GM10847 (cell line): Measurements from ENCODE around the gene FAM20B.
A peak's percentile ranks its signal among the peaks of the same experiment; 100 is the strongest.

Experiments
- POLR2A ChIP-seq: IDR thresholded peaks from 2 replicates; pipeline ENCODE4 v1.6.1; 2011; ENCODE audit not compliant: insufficient read length; ENCODE audit errors: extremely low read depth

FAM20B gene

GRCh38 chr1:179079113-179079761, 53.5 kb downstream of the FAM20B start:
- TF ChIP-seq POLR2A, result no peak

DNA sequence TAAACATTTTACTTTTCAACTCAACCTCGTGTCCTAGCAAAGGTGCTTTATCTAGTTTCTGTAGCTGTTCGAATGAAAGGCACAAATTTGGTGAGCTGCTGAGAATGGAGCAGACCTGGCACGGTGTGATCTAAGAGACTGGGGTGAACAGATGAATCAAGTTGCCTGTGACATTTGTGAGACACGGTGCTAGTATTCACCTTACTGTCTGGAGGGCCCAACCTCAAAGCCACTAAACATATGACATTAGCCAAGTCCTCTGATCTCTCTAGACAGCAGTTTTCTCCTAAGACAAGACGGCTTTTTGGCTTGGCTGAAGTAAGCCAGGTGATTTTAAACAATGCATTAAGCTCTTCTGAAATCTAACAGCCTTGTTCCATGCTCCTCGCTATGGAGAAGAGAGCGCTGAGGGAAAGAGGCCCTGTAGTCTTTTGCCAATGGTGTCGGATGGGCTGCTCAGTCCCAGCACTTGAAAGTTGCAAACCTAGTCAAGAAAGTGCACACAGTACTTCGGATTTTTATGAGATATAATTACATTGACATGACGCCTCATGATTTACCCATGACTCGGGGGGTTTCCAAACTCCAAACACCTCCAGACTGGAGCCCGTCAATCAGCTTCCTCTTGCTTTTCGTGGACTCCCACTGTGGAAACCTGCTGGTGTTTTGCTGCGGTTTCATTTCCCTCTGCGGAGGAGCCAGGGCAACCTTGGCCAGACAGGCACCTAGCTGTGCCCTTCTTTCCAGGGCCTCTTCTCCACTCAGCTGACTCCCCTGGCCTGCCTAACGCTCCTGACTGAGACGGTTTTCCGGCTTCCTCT, 55.4 kb downstream of the FAM20B start:
- no peak for TF ChIP-seq POLR2A

DNA sequence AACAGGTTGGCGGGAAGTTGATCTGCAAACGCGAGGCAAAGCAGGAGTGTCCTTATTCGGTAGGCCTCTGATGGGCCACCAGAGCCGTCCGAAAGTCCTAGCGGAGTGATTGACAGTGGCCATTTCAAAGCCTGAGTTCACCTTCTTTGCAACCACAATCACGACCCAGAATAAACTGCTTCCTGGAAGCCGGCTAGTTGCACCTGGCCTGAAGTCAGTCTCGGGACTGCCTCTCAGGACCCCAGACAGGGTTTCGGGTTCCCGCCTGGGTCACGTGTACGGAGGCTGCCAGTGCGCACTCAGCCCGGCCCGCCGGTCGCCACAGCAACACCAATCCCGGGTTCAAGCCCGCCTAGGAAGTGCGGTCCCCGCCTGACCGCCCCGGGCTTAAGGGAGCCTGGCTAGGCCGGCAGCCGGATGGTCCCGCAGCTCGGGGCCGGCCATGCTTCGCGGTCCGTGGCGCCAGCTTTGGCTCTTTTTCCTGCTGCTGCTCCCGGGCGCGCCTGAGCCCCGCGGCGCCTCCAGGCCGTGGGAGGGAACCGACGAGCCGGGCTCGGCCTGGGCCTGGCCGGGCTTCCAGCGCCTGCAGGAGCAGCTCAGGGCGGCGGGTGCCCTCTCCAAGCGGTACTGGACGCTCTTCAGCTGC, 56.1 kb downstream of the FAM20B start, which contains the start of gene TOR3A:
TOR3A (plus strand) TSS at position 384 of the 646 bp plus-strand sequence; CDS start at position 443, 59 bp downstream.
- peak; percentile 94 for TF ChIP-seq POLR2A

GRCh38 chr1:179082333-179082998, 56.8 kb downstream of the FAM20B start:
- no peak for TF ChIP-seq POLR2A

- no peak for TF ChIP-seq POLR2A
Observed at GRCh38 chr1:179082999-179083335, 57.3 kb downstream of the FAM20B start.

- TF ChIP-seq POLR2A, result no peak
Observed at GRCh38 chr1:179083533-179083932, 57.8 kb downstream of the FAM20B start.

DNA sequence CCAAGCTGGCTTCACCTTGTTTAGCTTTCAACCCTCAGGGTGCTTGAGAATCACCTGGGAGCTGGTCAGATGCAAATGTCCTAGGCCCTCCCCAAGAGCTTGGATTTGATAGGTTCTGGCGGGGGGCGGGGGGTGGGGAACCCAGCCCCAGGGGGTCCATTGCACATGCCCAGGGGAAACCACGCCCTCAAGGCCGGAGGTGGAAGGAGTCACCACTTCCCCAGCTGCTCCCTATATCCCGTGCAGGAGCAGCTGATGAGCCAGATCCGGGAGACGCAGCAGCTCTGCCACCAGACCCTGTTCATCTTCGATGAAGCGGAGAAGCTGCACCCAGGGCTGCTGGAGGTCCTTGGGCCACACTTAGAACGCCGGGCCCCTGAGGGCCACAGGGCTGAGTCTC, 62.0 kb downstream of the FAM20B start:
- no peak for TF ChIP-seq POLR2A

DNA sequence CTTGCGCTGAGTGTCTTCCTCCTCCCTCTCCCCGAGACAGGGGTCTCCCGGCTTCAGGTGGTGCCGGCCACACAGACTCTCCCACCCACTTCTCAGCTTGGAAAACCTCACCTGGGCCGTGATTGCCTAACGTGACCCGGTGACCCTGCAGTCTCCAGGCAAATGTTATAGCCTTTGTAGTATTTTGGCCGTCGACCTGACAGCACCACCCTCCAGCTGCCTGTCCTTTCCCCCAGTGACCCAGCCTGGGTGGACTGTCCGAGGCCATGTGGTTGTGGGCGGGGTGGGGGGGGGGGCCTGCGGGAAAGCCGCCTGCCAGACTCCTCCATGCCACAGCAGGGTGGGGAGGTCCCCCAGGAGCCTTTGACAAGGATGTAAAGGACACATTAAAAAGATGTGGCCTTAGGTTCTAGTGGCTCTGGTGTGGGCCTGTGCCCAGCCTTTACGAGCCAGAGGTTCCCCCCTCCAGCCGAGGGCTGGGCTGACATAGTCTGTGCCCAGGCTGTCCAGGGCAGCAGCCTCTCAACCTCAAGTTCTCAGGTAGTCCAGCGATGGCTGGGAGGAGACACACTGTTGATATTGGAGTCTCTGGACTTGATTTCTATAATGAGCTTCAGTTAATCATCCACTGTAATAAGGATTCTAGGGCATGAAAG, 64.3 kb downstream of the FAM20B start:
- TF ChIP-seq POLR2A, result no peak

GRCh38 chr1:179090522-179090921, 64.8 kb downstream of the FAM20B start:
- TF ChIP-seq POLR2A, result no peak

DNA sequence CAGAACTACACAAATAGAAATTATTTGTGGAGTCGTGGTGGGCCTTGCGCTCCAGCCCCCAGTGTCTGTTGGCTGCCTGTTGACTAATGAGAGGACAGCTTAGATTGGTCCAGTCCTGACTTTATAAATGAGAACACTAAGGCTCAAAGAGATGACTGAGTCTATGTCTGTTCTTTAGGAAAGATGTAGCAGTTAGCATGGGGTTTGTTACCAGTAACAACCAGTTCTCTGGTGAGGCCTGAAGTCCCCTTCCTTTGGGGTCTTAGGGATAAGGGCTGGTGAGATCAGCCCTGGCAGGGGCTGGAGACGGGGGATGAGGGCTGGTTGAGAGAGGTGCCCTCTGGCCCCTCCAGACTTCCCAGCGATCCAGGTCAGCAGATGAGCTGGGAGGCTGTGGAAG, 65.2 kb downstream of the FAM20B start:
- no peak for TF ChIP-seq POLR2A

DNA sequence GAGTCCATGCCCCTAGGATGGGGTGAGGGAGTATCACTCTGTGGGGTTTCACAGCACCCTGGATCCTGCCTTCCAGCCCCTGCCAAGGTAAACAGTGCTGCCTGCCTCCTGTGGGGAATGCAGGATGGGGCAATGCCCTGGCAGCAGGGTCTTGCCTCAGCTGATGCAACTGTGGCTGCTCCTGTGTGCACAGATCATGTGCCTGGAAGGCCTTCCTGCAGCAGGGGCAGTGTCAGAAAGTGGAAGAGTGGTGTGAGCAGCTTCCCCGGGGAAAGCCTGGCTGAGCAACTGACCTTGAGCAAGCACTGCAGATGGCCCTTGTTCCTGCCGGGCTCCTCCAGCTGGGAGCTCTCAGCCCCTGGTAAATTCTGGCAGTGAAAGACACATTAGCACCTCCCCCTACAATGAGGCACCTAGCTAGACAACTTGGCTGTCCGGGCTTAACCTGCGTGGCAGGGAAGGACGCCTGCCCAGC, 66.0 kb downstream of the FAM20B start:
- no peak for TF ChIP-seq POLR2A

DNA sequence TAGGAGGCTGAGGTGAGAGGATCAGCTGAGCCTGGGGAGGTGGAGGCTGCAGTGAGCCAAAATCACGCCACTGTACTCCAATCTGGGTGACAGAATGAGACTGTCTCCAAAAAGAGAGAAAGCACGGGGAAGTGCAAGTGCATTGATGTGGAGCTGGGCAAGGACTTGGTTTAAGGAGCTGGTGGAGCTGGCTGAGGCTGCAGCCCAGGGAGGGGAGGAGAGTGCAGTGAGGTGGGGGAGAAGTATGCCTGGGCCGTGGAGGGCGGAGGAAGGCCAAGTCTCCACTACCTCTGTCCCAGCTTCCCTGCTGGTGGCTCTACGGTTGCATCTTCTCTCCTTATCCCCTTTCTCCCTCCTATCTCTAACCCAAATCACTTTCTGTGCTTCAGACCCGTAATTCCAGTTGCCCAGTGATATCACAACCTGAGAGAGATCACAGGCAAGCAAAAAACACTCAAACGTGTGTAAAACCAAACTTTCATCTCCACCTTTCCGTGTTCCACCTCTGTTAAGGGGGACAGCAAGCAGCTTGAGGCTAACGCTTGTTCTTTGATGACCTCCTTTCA, 67.3 kb downstream of the FAM20B start:
- TF ChIP-seq POLR2A, result no peak

- no peak for TF ChIP-seq POLR2A
Observed at GRCh38 chr1:179094818-179095217, 69.1 kb downstream of the FAM20B start.

GRCh38 chr1:179095377-179095776, 69.7 kb downstream of the FAM20B start:
- TF ChIP-seq POLR2A, result no peak

GRCh38 chr1:179095924-179096323, 70.2 kb downstream of the FAM20B start:
- TF ChIP-seq POLR2A, result no peak
